ENCODE data around the gene IGSF1.
"Not testable (repeated sequence)": the region's sequence is repeated elsewhere in the genome, so short reads cannot be mapped to it uniquely, and the experiment has no call there.

IGSF1 gene

GRCh38 chrX:131264665-131265064 lies 24.4 kb downstream of the IGSF1 start:
- no peak for DNase-seq (ENCODE audit: low read depth)
- no peak for TF ChIP-seq CTCF (IDR thresholded peaks at IDR 0.05; ENCODE audit: low read depth, low read length, missing control alignments)
- no peak overlapping the region for H3K4me3 ChIP-seq (ENCODE audit: low read depth, low read length)
- in situ Hi-C loops (cut with HindIII; ENCODE audit: low sequenced_read_pairs): no loop called here

- in situ Hi-C loops (cut with HindIII; ENCODE audit: low sequenced_read_pairs): no loop called here
- no peak overlapping the region for H3K4me3 ChIP-seq (ENCODE audit: low read depth, low read length)
- TF ChIP-seq CTCF (IDR thresholded peaks at IDR 0.05; ENCODE audit: low read depth, low read length, missing control alignments): no peak
- DNase-seq (ENCODE audit: low read depth): no peak
Observed at GRCh38 chrX:131264053-131264452, 25.1 kb downstream of the IGSF1 start.

- DNase-seq (ENCODE audit: low read depth): no peak
- TF ChIP-seq CTCF (IDR thresholded peaks at IDR 0.05; ENCODE audit: low read depth, low read length, missing control alignments): no peak
Observed at GRCh38 chrX:131262738-131263679, 26.1 kb downstream of the IGSF1 start.

GRCh38 chrX:131262200-131262599 lies 26.9 kb downstream of the IGSF1 start:
- TF ChIP-seq CTCF (IDR thresholded peaks at IDR 0.05; ENCODE audit: low read depth, low read length, missing control alignments): no peak
- no peak overlapping the region for H3K4me3 ChIP-seq (ENCODE audit: low read depth, low read length)
- in situ Hi-C loops (cut with HindIII; ENCODE audit: low sequenced_read_pairs): no loop called here
- no peak for DNase-seq (ENCODE audit: low read depth)

More at GRCh38 chrX:131262738-131263679, 26.1 kb downstream of the IGSF1 start:
- H3K4me3 ChIP-seq (ENCODE audit: low read depth, low read length): no peak overlapping the region
- in situ Hi-C loops (cut with HindIII; ENCODE audit: low sequenced_read_pairs): no loop called here

GRCh38 chrX:131257367-131257766 lies 31.7 kb downstream of the IGSF1 start:
- H3K4me3 ChIP-seq (ENCODE audit: low read depth, low read length): no peak overlapping the region
- TF ChIP-seq CTCF (IDR thresholded peaks at IDR 0.05; ENCODE audit: low read depth, low read length, missing control alignments): no peak
- in situ Hi-C loops (cut with HindIII; ENCODE audit: low sequenced_read_pairs): no loop called here
- DNase-seq (ENCODE audit: low read depth): no peak

GRCh38 chrX:131250984-131251738 lies 37.9 kb downstream of the IGSF1 start:
- DNase-seq (ENCODE audit: low read depth); in situ Hi-C loops (cut with HindIII; ENCODE audit: low sequenced_read_pairs); H3K4me3 ChIP-seq (ENCODE audit: low read depth, low read length): not testable (repeated sequence)

- TF ChIP-seq CTCF (IDR thresholded peaks at IDR 0.05; ENCODE audit: low read depth, low read length, missing control alignments): no peak
- in situ Hi-C loops (cut with HindIII; ENCODE audit: low sequenced_read_pairs): no loop called here
- no peak overlapping the region for H3K4me3 ChIP-seq (ENCODE audit: low read depth, low read length)
- no peak for DNase-seq (ENCODE audit: low read depth)
Observed at GRCh38 chrX:131239057-131239456, 50.0 kb downstream of the IGSF1 start.

All from astrocyte of the cerebellum (primary cell).